ENCODE measurements around the gene ST8SIA4.

GRCh38 chr5:100842080-100842479, 61.0 kb downstream of the ST8SIA4 start:
- no peak for TF ChIP-seq POLR2A (IDR thresholded peaks at IDR 0.05)
- TF ChIP-seq EP300 (IDR thresholded peaks at IDR 0.05; ENCODE audit: low read depth): no peak
- TF ChIP-seq, protein P1, sequence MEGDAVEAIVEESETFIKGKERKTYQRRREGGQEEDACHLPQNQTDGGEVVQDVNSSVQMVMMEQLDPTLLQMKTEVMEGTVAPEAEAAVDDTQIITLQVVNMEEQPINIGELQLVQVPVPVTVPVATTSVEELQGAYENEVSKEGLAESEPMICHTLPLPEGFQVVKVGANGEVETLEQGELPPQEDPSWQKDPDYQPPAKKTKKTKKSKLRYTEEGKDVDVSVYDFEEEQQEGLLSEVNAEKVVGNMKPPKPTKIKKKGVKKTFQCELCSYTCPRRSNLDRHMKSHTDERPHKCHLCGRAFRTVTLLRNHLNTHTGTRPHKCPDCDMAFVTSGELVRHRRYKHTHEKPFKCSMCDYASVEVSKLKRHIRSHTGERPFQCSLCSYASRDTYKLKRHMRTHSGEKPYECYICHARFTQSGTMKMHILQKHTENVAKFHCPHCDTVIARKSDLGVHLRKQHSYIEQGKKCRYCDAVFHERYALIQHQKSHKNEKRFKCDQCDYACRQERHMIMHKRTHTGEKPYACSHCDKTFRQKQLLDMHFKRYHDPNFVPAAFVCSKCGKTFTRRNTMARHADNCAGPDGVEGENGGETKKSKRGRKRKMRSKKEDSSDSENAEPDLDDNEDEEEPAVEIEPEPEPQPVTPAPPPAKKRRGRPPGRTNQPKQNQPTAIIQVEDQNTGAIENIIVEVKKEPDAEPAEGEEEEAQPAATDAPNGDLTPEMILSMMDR (IDR thresholded peaks at IDR 0.05): no peak
- no peak for TF ChIP-seq POLR2AphosphoS5 (IDR thresholded peaks at IDR 0.05)

All from transverse colon (tissue), 4 donors.